GM19452 (cell line): ENCODE data around the gene MTIF3.
"Not testable (repeated sequence)": the region's sequence is repeated elsewhere in the genome, so short reads cannot be mapped to it uniquely, and the experiment has no call there.

ENCODE experiments used
- ATAC-seq: cut with Tn5 transposase; IDR thresholded peaks from one replicate; pipeline ENCODE4 v1.9.1; 2021; ENCODE audit not compliant: unreplicated experiment

Gene MTIF3

GRCh38 chr13:27421101-27421871, 29.1 kb downstream of the MTIF3 start:
- no peak for ATAC-seq

GRCh38 chr13:27419328-27419727, 31.0 kb downstream of the MTIF3 start:
- ATAC-seq, result no peak

- no peak for ATAC-seq
Measured at GRCh38 chr13:27415116-27415515, 35.2 kb downstream of the MTIF3 start.

GRCh38 chr13:27411341-27411740, 39.0 kb downstream of the MTIF3 start:
- ATAC-seq, result no peak

GRCh38 chr13:27409013-27409412, 41.4 kb downstream of the MTIF3 start:
- ATAC-seq, result no peak

GRCh38 chr13:27408074-27408473, 42.3 kb downstream of the MTIF3 start:
- no peak for ATAC-seq

GRCh38 chr13:27406178-27406939, 44.0 kb downstream of the MTIF3 start:
- ATAC-seq, result no peak

GRCh38 chr13:27405546-27406134, 44.7 kb downstream of the MTIF3 start:
- ATAC-seq, result no peak

- ATAC-seq, result no peak
Measured at GRCh38 chr13:27404680-27405079, 45.7 kb downstream of the MTIF3 start.

GRCh38 chr13:27403727-27404385, 46.5 kb downstream of the MTIF3 start:
- no peak for ATAC-seq

GRCh38 chr13:27403203-27403678, 47.1 kb downstream of the MTIF3 start:
- no peak for ATAC-seq

GRCh38 chr13:27401210-27401609, 49.2 kb downstream of the MTIF3 start:
- ATAC-seq, result no peak

GRCh38 chr13:27400405-27400804, 50.0 kb downstream of the MTIF3 start:
- not testable (repeated sequence) for ATAC-seq

- ATAC-seq, result no peak
Measured at GRCh38 chr13:27398360-27398759, 52.0 kb downstream of the MTIF3 start.

GRCh38 chr13:27396252-27396846, 54.0 kb downstream of the MTIF3 start:
- no peak for ATAC-seq

- ATAC-seq, result no peak
Measured at GRCh38 chr13:27395007-27395510, 55.3 kb downstream of the MTIF3 start.

- ATAC-seq, result no peak
Measured at GRCh38 chr13:27393101-27393500, 57.3 kb downstream of the MTIF3 start.

- no peak for ATAC-seq
Measured at GRCh38 chr13:27391471-27391870, 58.9 kb downstream of the MTIF3 start.

GRCh38 chr13:27389891-27390290, 60.5 kb downstream of the MTIF3 start:
- ATAC-seq, result no peak

GRCh38 chr13:27388241-27388640, 62.1 kb downstream of the MTIF3 start:
- no peak for ATAC-seq
